WTC11 (cell line): Measurements from ENCODE around the gene NTN3.

Source experiments
- ATF1 ChIP-seq: sonication (generic); formaldehyde crosslinking; IDR thresholded peaks from 2 replicates; pipeline ENCODE4 v1.8.1; 2023; ENCODE audit warnings: mild to moderate bottlenecking, moderate library complexity, missing genetic modification reagents
- CREB1 ChIP-seq: sonication (generic); formaldehyde crosslinking; IDR thresholded peaks from 2 replicates; pipeline ENCODE4 v1.8.0; 2023; ENCODE audit warnings: mild to moderate bottlenecking, missing genetic modification reagents
- ESRRA ChIP-seq: sonication (generic); formaldehyde crosslinking; IDR thresholded peaks from 2 replicates; pipeline ENCODE4 v1.8.1; 2022; ENCODE audit warnings: mild to moderate bottlenecking, missing genetic modification reagents, borderline replicate concordance
- FOXK1 ChIP-seq: sonication (generic); formaldehyde crosslinking; IDR thresholded peaks from 2 replicates; pipeline ENCODE4 v1.8.0; 2022; ENCODE audit warnings: mild to moderate bottlenecking, moderate library complexity, missing genetic modification reagents
- JUN ChIP-seq: sonication (generic); formaldehyde crosslinking; IDR thresholded peaks from 2 replicates; pipeline ENCODE4 v1.8.0; 2023; ENCODE audit warnings: mild to moderate bottlenecking, missing genetic modification reagents
- TP53 ChIP-seq: sonication (generic); formaldehyde crosslinking; IDR thresholded peaks from 2 replicates; pipeline ENCODE4 v1.8.1; 2023; ENCODE audit warnings: mild to moderate bottlenecking, missing genetic modification reagents
- ZNF232 ChIP-seq: sonication (generic); formaldehyde crosslinking; IDR thresholded peaks from 2 replicates; pipeline ENCODE4 v1.8.0; 2022; ENCODE audit warnings: mild to moderate bottlenecking, missing genetic modification reagents
- TF ChIP-seq, protein P1 (sequence below): fragments of 200-600 bp; IDR thresholded peaks from 2 replicates; pipeline ENCODE4 v1.8.0; 2022; ENCODE audit warnings: antibody characterized with exemption
- TF ChIP-seq, protein P2 (sequence below): sonication (generic); formaldehyde crosslinking; IDR thresholded peaks from 2 replicates; pipeline ENCODE4 v1.8.0; 2022; ENCODE audit warnings: mild to moderate bottlenecking, missing genetic modification reagents
- TF ChIP-seq, protein P3 (sequence below): sonication (generic); formaldehyde crosslinking; IDR thresholded peaks from 2 replicates; pipeline ENCODE4 v1.8.1; 2022; ENCODE audit warnings: low read depth, missing genetic modification reagents, borderline replicate concordance
- TF ChIP-seq, protein P4 (sequence below): sonication (generic); formaldehyde crosslinking; IDR thresholded peaks from 2 replicates; pipeline ENCODE4 v1.8.0; 2022; ENCODE audit warnings: mild to moderate bottlenecking, missing genetic modification reagents
- TF ChIP-seq, protein P5 (sequence below): sonication (generic); formaldehyde crosslinking; IDR thresholded peaks from 2 replicates; pipeline ENCODE4 v1.8.0; 2022; ENCODE audit warnings: mild to moderate bottlenecking, missing genetic modification reagents

DNA sequence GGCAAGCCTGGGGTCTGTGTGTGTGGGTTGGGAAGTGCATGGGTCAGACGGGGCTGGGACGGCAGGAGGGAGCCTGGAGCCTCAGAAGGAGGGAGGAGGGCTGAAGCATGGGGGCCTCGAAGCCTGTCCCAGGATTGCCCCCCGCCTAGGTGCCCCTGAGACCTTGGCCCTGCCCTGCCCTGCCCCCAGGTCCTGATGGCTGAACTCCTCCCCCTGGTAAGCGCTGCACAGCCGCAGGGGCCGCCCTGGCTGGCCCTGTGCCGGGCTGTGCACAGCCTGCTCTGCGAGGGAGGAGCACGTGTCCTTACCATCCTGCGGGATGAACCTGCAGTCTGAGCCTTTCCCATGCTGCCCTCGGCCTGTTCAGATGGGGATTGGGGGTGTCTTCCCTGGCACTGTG lies 6.8 kb upstream of the NTN3 start:
- TF ChIP-seq TP53 (CRISPR knock-in tag) (no peak), FOXK1 (no peak), ATF1 (no peak), JUN (no peak), ESRRA (CRISPR knock-in tag) (no peak), CREB1 (CRISPR knock-in tag) (no peak), ZNF232 (no peak)
- TF ChIP-seq, protein P1, sequence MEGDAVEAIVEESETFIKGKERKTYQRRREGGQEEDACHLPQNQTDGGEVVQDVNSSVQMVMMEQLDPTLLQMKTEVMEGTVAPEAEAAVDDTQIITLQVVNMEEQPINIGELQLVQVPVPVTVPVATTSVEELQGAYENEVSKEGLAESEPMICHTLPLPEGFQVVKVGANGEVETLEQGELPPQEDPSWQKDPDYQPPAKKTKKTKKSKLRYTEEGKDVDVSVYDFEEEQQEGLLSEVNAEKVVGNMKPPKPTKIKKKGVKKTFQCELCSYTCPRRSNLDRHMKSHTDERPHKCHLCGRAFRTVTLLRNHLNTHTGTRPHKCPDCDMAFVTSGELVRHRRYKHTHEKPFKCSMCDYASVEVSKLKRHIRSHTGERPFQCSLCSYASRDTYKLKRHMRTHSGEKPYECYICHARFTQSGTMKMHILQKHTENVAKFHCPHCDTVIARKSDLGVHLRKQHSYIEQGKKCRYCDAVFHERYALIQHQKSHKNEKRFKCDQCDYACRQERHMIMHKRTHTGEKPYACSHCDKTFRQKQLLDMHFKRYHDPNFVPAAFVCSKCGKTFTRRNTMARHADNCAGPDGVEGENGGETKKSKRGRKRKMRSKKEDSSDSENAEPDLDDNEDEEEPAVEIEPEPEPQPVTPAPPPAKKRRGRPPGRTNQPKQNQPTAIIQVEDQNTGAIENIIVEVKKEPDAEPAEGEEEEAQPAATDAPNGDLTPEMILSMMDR: no peak
- TF ChIP-seq, protein P2, sequence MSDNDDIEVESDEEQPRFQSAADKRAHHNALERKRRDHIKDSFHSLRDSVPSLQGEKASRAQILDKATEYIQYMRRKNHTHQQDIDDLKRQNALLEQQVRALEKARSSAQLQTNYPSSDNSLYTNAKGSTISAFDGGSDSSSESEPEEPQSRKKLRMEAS (CRISPR knock-in tag): no peak
- TF ChIP-seq, protein P3, sequence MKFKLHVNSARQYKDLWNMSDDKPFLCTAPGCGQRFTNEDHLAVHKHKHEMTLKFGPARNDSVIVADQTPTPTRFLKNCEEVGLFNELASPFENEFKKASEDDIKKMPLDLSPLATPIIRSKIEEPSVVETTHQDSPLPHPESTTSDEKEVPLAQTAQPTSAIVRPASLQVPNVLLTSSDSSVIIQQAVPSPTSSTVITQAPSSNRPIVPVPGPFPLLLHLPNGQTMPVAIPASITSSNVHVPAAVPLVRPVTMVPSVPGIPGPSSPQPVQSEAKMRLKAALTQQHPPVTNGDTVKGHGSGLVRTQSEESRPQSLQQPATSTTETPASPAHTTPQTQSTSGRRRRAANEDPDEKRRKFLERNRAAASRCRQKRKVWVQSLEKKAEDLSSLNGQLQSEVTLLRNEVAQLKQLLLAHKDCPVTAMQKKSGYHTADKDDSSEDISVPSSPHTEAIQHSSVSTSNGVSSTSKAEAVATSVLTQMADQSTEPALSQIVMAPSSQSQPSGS (CRISPR knock-in tag): no peak
- TF ChIP-seq, protein P4, sequence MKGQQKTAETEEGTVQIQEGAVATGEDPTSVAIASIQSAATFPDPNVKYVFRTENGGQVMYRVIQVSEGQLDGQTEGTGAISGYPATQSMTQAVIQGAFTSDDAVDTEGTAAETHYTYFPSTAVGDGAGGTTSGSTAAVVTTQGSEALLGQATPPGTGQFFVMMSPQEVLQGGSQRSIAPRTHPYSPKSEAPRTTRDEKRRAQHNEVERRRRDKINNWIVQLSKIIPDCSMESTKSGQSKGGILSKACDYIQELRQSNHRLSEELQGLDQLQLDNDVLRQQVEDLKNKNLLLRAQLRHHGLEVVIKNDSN (CRISPR knock-in tag): no peak
- TF ChIP-seq, protein P5, sequence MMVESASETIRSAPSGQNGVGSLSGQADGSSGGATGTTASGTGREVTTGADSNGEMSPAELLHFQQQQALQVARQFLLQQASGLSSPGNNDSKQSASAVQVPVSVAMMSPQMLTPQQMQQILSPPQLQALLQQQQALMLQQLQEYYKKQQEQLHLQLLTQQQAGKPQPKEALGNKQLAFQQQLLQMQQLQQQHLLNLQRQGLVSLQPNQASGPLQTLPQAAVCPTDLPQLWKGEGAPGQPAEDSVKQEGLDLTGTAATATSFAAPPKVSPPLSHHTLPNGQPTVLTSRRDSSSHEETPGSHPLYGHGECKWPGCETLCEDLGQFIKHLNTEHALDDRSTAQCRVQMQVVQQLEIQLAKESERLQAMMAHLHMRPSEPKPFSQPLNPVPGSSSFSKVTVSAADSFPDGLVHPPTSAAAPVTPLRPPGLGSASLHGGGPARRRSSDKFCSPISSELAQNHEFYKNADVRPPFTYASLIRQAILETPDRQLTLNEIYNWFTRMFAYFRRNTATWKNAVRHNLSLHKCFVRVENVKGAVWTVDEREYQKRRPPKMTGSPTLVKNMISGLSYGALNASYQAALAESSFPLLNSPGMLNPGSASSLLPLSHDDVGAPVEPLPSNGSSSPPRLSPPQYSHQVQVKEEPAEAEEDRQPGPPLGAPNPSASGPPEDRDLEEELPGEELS (CRISPR knock-in tag): no peak
